Measurements from ENCODE around the gene AGAP1.
"Not testable (repeated sequence)": the region's sequence is repeated elsewhere in the genome, so short reads cannot be mapped to it uniquely, and the experiment has no call there.

Gene AGAP1

DNA sequence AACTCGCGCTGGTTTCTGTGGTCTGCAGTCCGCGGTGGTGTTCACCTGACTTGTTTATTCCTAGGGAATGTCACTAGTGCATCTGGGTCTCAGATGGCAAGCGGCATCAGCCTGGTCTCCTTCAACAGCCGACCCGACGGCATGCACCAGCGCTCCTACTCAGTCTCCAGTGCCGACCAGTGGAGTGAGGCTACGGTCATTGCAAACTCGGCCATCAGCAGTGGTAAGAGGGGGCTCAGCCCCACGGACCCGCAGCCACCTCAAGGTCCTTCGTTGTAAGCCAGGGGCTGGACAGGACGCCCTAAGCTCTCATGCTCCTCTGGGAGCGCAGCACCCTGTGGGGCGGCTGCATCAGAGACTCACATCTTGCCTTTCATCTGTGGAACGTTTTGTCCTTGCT lies 436.9 kb downstream of the AGAP1 start:
- FAIRE-seq, result no peak

DNA sequence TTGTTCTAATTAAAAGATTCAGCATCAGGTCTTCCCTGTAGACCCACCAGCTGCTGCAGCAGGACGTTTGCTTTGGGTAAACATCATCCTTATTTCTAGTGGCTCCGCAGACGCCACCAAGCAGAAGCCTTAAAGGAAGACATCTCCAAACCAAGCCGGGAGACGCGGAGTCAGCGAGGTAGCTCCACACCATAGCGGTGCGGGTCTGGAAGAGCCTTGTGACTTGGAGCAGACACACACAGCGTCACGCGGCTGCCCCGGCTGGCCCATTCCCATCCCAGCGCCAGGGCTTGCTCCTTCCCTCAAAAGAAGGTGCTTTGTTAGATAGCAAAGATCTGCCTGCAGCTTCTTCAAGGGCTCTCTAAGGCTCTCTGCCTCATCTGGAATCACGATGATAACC lies 437.8 kb downstream of the AGAP1 start:
- no peak for FAIRE-seq

DNA sequence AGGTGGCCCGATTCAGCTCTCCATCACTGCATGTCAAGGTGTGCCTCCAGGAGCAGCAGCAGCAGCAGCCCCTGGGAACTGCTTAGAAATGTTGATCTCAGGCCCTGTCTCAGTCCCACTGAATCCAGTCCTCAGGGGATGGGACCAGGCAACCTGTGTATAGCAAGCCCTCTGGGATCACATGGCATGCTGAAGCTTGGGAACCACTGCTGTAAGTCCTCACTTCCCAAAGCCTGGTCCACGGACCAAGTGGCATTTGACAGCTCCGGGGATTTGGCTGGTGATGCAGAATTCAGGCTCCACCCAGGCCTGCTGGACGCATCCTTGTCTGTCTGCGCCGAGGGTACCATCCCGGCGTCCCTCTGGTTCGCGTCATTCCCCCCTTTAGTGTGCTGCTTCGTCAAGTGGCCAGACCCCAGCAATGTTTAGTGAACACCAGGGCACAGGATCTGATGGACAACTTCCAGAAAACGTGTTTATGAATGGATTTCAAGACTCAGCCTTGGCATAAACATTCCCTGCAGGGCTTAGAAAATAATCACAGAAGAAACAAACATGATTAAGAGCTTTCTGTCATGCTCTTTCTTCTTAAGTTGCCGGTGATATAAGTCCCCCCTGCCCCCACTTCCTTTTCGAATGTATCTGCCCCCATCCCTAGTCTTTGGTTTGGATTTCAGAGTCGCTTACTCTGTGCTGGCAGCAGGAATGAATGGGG lies 440.4 kb downstream of the AGAP1 start:
- FAIRE-seq, result no peak

DNA sequence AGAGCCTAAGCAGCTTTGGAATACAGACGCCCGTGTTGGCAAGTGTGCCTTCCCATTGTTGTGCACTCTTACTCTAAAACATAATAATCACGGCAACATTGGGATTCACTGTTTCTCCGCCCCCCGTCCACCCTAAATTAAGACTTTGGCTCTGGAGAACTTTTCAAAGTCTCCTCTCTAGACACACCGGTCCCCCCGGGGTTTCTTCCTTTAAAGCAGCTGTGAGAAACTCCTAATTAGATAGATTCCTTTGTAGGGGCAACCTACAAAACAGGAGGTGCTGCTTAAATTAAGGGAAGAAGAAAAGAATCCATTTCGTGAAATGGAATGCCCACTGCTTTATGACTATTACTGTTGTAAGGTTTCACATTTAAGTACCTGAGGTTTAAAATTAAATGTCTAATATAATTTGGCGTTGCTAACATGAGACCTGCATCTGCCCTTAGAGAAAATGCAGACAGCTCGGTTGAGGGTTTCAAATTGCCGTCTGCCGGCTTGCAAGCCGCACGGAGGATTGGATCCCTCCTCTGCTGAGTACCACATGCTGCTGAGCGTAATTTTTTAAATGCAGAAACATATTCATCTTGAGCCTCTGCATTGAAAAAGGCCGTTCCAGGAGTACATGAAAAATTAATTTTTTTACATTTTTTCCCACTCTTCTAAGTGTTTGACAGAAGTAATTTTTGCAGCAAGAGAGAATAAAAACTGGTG lies 441.1 kb downstream of the AGAP1 start:
- no peak for FAIRE-seq

DNA sequence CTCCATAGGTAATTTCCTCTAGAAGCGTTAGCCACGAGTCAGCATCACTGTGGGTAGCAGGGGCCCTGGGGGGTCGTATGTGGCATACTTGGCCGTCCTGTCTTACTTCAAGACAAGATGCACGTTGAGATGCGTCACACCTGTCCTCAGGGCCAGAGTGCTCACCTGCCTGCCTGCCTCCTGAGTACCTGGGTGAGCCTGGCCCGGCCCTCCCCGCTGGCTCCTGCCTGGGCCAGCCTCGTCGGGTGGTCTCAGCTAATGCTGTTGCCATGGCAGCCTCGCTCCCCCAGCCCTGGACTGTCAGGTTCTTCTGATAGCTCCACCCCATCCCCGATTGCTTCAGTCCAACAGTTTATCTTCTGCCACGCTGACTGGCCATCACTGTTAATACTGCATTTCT lies 441.9 kb downstream of the AGAP1 start:
- no peak for FAIRE-seq

DNA sequence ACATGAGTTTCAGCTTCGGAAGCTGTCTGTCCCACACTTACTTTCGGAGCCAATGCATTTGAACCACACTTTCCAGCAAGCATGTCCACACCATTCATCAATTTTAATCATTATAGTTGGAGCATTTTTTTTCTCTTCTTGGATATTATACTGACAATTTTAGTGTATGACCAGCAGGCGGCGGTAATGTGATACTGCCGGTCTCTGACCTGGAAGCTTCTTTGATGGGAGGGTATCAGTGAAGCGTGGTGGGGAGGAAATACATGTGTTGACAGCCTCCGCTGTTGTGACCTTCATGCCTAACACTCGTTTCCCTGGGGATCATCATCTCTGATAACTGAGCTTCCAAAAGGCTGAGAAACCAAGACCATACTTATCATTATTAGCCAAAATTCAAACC lies 442.6 kb downstream of the AGAP1 start:
- FAIRE-seq, result no peak

DNA sequence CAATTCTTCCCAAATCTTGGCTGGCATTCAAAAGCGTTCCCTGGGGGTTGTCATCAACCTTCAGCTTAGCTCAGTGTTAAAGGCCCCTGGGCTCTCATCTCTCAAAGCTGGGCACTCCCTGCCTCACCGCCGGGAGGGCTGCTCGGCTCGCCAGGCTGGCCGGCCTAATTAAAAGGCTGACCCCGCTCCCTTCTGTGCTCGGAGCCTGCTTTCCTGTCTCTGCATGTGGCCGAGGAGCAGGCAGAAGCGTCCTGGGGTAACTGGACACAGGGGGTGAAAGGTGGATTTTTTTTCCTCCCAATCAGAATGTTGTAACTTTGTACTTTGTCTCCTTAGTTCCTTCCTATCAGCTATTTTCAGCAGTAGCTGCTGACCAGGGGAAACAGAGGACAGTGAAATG lies 443.2 kb downstream of the AGAP1 start:
- FAIRE-seq, result no peak

DNA sequence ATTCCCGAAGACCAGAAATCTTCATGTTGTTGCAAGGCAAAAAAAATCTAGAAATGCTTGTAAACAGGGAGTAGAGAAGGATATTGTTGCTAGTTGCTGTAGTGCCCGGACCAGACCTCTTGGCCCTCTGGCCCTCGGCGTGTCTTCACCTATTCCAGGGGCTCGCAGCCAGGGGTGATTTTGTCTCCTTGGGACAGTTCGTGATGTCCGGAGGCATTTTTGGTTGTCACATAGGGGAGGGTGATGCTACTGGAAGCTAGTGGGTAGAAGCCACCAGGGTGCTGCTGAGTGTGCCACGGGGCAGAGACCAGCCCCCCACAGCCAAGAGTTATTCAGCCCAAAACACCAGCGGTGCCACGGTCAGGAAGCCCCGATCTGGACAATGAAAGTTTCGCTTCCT lies 443.7 kb downstream of the AGAP1 start:
- FAIRE-seq, result no peak

DNA sequence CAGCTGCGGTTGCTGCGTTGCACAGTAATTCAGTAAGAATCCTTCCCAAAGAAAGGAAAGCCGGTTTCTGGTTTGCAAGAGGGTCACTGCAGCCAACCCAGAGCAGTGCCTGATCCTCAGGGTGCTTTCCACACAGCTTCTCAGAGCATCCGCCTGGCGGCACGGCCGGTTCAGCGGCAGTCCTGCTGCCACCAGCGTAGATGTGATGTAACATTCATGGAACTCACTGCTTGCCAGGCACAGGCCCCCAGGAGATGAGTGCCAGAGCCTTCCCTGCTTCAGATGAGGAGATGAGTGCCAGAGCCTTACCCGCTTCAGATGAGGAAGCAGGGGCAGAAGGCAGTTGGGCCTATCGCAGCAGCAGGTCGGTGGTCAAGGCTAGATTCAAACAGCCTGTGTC lies 444.1 kb downstream of the AGAP1 start:
- no peak for FAIRE-seq

DNA sequence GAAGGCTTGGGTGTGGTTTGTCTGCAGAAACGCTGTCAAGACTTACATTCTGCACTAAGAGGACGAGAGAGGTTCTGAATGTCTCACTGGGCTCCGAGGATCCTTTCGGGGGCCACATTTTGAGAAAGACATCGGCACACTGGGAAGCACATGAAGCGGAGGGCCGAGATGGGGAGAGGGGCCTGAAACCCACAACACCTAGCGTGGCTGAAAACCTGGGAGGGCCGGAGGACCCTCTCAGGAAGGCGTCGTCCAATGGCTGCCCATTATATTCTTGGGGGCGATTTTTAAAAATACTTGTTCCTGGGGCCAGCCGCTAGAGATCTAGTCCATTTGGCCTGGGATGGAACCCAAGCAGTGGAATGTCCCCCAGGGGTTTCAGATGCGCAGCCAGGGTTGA lies 444.8 kb downstream of the AGAP1 start:
- FAIRE-seq, result no peak

DNA sequence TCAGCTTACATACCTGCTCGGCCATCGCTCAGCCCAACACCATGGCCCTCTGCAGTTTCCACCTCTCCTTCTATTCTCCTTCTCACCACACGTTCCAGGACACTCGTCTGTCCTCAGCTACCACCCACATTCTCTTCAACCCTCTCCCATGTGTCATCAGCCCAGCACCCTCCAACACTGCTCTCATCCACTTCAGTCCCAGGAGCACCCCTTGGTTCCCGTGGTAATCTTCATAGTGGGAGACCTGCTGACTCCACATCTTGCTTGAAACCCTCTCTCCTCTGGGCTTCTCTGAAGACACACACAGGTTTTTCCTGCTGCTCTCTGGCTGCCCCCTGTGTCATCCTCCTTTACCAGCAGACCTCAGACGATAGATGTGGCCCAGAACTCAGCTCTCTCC lies 445.6 kb downstream of the AGAP1 start:
- no peak for FAIRE-seq

DNA sequence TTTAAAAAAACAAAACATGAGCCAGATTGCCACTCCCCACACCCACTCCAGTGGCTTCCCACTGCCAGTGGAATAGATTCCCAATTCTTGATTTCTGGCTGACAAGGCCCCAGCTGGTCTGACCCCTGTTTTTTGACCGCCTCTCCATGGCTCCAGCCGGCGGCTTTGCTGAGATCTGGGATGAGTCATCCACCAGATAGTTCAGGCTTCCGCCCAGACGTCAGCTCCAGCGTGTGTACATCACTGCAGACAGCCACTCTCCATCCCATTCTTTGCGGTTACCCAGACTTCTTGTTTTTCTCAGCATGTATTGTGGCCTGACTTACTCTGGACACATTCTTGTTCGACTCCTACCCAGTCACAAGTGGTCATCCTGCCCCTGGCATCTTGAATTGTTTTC lies 446.5 kb downstream of the AGAP1 start:
- FAIRE-seq, result no peak

DNA sequence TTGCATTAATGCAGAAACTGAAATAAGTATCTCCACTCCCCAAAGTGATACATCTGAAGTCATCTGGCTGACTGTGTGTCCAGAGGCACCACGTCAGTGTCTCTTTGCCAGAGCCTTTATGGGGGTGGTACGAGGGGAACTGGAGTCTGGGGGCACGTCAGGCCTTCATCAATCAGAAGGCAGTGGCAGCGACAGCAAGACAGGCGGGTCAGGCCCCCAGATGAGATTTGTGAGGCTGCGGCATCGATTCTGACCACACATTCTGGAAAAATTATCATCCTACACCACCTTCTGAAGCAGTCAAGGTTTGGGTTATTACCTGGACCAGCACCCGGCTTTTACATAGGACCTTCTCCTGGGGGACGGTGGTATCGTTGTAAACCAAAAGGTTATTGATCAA lies 450.7 kb downstream of the AGAP1 start:
- no peak for FAIRE-seq

DNA sequence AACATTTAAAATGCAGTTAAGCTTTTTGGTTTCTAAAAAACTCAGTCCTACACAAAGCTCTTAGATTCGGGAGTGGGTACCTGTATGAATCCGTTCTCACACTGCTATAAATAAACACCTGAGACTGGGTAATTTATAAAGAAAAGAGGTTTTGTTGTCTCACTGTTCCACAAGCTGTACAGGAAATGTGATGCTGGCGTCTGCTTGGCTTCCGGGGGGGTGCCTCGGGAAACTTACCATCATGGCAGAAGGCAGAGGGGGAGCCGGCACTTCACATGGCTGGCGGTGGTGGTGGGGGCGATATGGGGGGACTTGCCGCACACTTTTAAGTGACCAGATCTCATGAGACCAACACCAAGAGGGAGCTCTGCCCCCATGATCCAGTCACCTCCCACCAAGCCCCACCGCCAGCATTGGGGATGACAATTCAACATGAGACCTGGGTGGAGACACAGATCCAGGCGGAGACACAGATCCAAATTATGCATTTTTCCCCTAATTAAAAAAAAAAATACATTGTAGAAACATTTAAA lies 451.8 kb downstream of the AGAP1 start:
- no peak for FAIRE-seq

DNA sequence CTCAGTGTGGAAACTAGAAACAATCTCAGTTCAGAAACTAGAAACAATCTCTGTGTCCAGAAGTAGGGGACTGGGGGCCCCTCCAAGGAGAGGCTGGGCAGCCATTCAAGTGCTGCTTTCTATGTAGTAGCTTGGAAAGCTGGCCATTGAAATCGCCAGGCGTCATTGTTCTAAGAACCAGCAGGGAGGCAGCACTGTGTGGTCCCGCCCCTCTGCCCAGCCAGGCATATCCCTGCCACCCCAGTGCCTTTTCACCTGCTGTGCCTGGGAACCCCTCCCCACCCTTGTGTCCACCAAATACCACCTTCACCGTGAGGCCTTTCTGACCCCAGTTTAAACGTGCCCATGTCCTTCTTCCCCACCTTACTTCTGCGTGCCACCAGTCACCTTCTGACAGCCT lies 452.7 kb downstream of the AGAP1 start:
- no peak for FAIRE-seq

DNA sequence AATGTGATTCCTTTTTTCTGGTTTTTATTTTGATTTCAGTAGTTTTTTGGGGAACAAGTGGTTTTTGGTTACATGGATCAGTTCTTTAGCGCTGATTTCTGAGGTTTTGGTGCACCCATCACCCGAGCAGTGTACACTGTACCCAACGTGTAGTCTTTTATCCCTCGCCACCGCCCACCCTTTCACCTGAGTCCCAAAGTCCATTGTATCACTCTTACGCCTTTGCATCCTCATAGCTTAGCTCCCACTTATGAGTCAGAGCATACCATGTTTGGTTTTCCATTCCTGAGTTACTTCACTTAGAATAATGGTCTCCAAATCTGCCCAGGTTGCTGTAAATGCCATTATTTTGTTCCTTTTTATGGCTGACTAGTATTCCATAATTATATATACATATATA lies 453.2 kb downstream of the AGAP1 start:
- not testable (repeated sequence) for FAIRE-seq

DNA sequence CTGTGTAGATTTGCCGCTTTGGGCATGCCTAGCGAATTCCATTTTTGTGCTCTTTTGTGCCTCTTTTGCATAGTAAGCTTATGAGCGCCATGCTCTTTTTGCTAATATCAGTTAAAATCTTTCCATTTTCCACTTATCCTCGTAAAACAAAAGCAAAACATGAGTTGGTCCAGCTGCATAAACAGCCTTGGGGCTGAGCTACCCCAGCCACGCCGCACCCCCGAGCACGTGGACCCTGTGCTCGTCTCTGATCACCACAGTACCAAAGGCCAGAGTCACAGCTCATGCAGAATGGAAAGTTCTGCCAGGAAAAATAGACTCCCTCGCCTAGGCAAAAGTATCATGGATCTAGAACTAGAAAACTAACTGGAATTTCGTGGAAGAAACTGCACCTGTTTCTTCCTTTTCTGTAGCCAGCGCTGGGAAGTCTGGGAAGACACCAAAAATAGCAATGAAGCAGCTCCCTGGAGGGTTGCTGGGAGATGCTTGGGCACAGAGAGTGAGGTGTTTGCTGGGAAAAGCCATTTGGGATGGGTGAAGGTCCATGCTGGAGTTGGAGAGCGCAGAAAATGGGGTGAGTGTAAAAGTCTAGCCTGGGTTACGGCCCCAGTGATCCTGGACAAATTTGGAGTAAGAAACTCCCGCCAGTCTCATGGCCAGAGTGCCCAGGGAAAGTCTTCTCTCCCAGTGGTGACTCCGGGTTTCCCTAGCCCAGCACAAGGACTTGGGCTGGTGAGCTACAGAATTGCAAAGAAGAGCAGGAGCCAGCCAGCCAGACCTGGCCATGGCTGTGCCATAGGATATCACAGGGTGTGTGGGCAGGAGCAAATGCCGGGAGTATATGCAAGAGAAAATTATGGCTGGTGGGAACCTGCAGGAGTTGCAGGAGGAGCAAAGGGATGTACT lies 456.0 kb downstream of the AGAP1 start:
- FAIRE-seq, result no peak

DNA sequence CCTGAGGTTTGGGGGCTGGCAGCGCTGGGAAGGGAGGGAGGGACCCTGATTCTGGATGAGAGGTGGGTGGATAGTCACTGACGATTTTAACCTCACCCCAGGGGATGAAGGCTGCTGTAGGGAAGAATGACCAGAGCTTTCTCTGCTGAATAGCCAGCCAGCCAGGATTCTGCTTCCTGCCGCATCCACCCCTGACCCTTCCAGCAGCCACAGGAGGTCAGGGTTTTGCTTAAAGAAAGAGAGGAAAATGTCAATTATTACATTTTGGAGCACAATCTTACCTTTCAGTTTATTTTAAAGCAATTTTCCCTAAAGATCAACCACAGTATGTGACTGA lies 456.6 kb downstream of the AGAP1 start:
- no peak for FAIRE-seq

DNA sequence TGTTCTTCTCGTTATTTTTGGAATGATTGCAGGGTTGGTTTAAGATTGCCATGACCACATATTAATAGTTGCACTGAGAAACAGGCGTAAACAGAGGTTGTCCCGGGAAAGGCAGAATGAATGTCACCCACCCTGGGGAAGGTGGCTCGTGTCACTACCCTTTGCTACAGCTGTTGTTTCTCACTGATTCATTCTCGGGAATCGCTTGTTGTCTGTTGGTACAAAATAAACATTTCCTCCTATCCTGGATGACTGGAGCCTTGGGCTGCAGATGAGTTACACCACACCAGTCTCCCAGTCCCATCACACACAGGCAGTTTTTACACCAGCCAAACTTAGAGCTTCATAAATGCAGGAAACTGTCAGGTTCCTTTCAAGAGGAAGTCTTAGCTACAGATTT lies 457.6 kb downstream of the AGAP1 start:
- no peak for FAIRE-seq

DNA sequence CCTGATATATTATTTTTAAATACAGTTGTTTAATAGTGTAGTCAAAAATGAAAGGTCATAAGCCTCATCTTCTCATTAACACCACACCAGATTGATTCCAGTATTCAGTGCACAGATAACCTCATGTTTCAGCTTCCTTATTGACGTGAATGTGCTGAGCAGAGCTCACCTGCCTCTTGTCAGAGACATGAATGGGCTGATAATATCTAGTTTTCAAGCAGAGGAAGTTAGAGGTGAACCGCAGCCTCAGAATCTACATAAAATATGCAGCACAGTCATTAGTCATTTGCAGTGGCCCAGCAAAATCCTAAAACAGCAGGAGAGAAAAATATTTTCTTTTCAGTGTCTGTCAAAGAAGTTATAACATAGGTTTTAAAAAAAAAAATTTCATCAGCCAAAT lies 458.1 kb downstream of the AGAP1 start:
- no peak for FAIRE-seq

DNA sequence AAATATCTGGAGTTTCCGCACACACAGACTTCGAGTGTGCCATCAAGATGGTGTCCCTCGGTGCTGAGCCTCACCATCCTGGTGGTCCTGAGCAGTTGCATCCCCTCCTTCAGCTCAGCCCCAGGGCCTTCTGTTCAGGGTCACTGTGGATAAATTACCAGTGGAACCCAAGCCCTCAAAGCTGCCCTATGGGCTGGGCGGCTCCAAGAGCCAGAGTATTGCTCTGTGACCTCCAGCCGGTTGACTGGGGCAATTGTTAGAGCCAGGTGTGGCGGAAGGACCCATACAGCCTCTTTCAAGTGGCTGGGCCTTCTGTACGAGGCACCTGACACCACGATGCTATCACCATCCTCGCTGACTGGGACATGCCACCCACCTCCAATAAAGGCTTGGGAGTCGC lies 458.9 kb downstream of the AGAP1 start:
- FAIRE-seq, result no peak

DNA sequence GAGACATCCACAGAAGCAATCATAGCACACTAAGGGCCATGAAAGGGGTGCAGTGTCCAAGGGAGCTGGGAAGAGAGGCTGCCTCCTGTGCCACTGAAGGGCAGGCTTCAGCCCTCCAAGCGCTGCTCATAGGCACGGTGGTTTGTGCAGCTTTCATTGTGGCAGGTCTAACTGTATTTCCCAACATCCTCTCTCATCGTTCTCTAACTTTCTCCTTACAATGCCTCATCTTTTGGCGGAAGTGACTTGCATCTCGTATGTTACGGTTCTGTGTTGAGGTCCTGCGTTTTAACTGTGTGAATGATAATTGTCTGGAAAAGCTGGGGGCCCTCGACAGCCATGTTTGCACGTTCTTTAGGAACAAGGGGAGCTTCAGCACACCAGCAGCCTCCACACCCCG lies 460.4 kb downstream of the AGAP1 start:
- no peak for FAIRE-seq

DNA sequence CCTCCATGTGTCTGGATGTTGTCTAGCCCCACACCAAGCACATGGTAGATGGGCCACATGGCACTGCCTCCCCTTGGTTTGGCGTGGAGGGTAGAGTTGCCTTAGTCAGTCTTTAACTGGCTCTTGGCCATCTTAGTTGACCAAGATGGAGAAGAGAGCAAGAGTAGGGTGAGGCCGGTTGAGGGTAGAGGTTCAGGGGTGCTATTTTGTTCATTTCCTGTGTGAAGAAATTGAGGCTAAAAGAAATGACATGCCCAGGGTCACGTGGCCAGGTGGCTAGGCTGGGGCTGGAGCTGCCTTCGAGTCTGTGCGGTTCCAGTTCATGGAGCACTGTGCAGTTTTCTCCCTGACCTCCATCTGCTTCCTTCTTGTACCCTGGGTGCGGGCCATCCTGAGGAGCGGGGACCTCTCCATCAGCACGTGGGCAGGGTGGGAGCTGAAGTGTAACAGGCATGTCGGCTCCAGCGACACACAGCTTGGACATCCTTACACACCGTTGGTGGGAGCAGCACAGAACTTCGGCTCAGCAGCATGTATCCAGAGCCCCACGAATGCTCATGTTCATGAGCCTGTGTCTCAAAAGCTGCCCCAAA lies 461.1 kb downstream of the AGAP1 start:
- FAIRE-seq, result no peak

Data from TTC549 (cell line).